Chondrocyte (in vitro differentiated cells): ENCODE measurements around the gene TM6SF1. TPM values are rescaled to one million over a fixed set of nuclear protein-coding genes. Genes with fewer than 3 reads are reported as not detected.

ENCODE experiments used
- DNase-seq: peaks from one replicate; pipeline ENCODE4 v3.0.0; 2021; ENCODE audit warnings: mixed read lengths, low spot score
- H3K27ac Mint-ChIP-seq: one replicate; pipeline ENCODE4 v1.8.0; 2021; ENCODE audit warnings: mild to moderate bottlenecking, moderate library complexity, mixed read lengths; ENCODE audit not compliant: unreplicated experiment
- H3K27me3 Mint-ChIP-seq: 2 replicates; pipeline ENCODE4 v1.8.0; 2021; ENCODE audit warnings: low read depth, mixed read lengths
- H3K36me3 Mint-ChIP-seq: 2 replicates; pipeline ENCODE4 v1.8.0; 2021; ENCODE audit warnings: low read depth, mixed read lengths
- H3K4me1 Mint-ChIP-seq: 2 replicates; pipeline ENCODE4 v1.8.0; 2021; ENCODE audit warnings: low read depth, mild to moderate bottlenecking, mixed read lengths
- H3K4me3 Mint-ChIP-seq: one replicate; pipeline ENCODE4 v1.8.0; 2021; ENCODE audit warnings: mild to moderate bottlenecking, moderate library complexity, mixed read lengths; ENCODE audit not compliant: unreplicated experiment
- H3K9me3 Mint-ChIP-seq: 2 replicates; pipeline ENCODE4 v1.8.0; 2021; ENCODE audit warnings: low read depth, mixed read lengths
- CTCF ChIP-seq: fragments of 200-600 bp; sonication (generic); IDR thresholded peaks from 2 replicates; pipeline ENCODE4 v1.5.0; 2021; ENCODE audit warnings: antibody characterized with exemption, mild to moderate bottlenecking, moderate library complexity
- total RNA-seq: library from RNA; stranded (reverse); gene quantifications from 3 replicates; pipeline ENCODE4 v1.2.1, GENCODE V29; 2021

TM6SF1 gene
- total RNA-seq, 1 donor from 2014 or later, result 22.3 TPM

- TF ChIP-seq CTCF, result no peak
- DNase-seq, result no peak
- Mint-ChIP-seq H3K9me3 (peaks cover 5% of the 10 kb centered on the region), H3K4me3 (no peak overlapping the region), H3K36me3 (peaks cover 5% of the 10 kb centered on the region), H3K27me3 (peaks cover 7% of the 10 kb centered on the region), H3K4me1 (peaks cover 3% of the 10 kb centered on the region), H3K27ac (no peak overlapping the region)
Measured at GRCh38 chr15:83092309-83092976, 15.0 kb upstream of the TM6SF1 start.

- peaks cover 5% of the 10 kb centered on the region for H3K36me3 Mint-ChIP-seq
- no peak for DNase-seq
- TF ChIP-seq CTCF, result no peak
- H3K9me3 Mint-ChIP-seq, result peaks cover 13% of the 10 kb centered on the region
- H3K4me3 Mint-ChIP-seq, result no peak overlapping the region
- H3K27me3 Mint-ChIP-seq, result peaks cover 12% of the 10 kb centered on the region
- peaks cover 3% of the 10 kb centered on the region for H3K4me1 Mint-ChIP-seq
- no peak overlapping the region for H3K27ac Mint-ChIP-seq
Measured at GRCh38 chr15:83094583-83094982, 12.9 kb upstream of the TM6SF1 start.

GRCh38 chr15:83098079-83098478, 9.4 kb upstream of the TM6SF1 start:
- Mint-ChIP-seq H3K4me1 (no peaks in the 10 kb centered on the region), H3K27me3 (peaks cover 24% of the 10 kb centered on the region), H3K27ac (no peak overlapping the region), H3K4me3 (no peak overlapping the region), H3K9me3 (peaks cover 13% of the 10 kb centered on the region), H3K36me3 (peaks cover 5% of the 10 kb centered on the region)
- DNase-seq, result no peak
- TF ChIP-seq CTCF, result no peak

- no peak for TF ChIP-seq CTCF
- H3K27me3 Mint-ChIP-seq, result peaks cover 24% of the 10 kb centered on the region
- peaks cover 5% of the 10 kb centered on the region for H3K36me3 Mint-ChIP-seq
- no peaks in the 10 kb centered on the region for H3K4me1 Mint-ChIP-seq
- no peak overlapping the region for H3K27ac Mint-ChIP-seq
- H3K4me3 Mint-ChIP-seq, result no peak overlapping the region
- H3K9me3 Mint-ChIP-seq, result peaks cover 13% of the 10 kb centered on the region
- DNase-seq, result no peak
Measured at GRCh38 chr15:83099290-83099689, 8.2 kb upstream of the TM6SF1 start.

- TF ChIP-seq CTCF, result no peak
- Mint-ChIP-seq H3K4me3 (no peak overlapping the region), H3K9me3 (peaks cover 13% of the 10 kb centered on the region), H3K36me3 (peaks cover 5% of the 10 kb centered on the region), H3K4me1 (no peaks in the 10 kb centered on the region), H3K27me3 (peaks cover 24% of the 10 kb centered on the region), H3K27ac (no peak overlapping the region)
- DNase-seq, result no peak
Measured at GRCh38 chr15:83100097-83100646, 7.3 kb upstream of the TM6SF1 start.
